Body of pancreas (tissue), 4 donors: ENCODE measurements around the gene RHOJ. TPM values are rescaled to one million over a fixed set of nuclear protein-coding genes. Genes with fewer than 3 reads are reported as not detected.
A peak's percentile ranks its signal among the peaks of the same experiment; 100 is the strongest.
"Not testable (repeated sequence)": the region's sequence is repeated elsewhere in the genome, so short reads cannot be mapped to it uniquely, and the experiment has no call there.

Source experiments
- ATAC-seq: fragments of 150-250 bp; one replicate; pipeline ENCODE4 v1.9.1; 2016
- DNase-seq, 4 donors: peaks; one replicate each; pipeline ENCODE4 v3.0.0-alpha.2; 2019
- H3K27ac ChIP-seq, 4 donors: fragments of 200-600 bp; sonication (generic); 1 replicate in 3 of 4; 2 replicates in 1 of 4; pipeline versions ENCODE4 v1.5.1 to v1.6.1; 2016 to 2019; ENCODE audit warnings: mild to moderate bottlenecking in 1 of 4, mixed read lengths in 1 of 4, moderate library complexity in 1 of 4
- H3K27me3 ChIP-seq, 2 donors: fragments of 200-600 bp; sonication (generic); one replicate each; pipeline ENCODE4 v1.6.0; 2016; ENCODE audit warnings: mild to moderate bottlenecking in 1 of 2
- H3K36me3 ChIP-seq, 2 donors: fragments of 200-600 bp; sonication (generic); replicated peaks in 1 of 2; 2 replicates each; pipeline ENCODE4 v1.5.1; 2016; ENCODE audit warnings: low read depth in 2 of 2; ENCODE audit not compliant: insufficient read depth in 1 of 2
- H3K4me1 ChIP-seq: fragments of 200-600 bp; sonication (generic); one replicate; pipeline ENCODE4 v1.6.0; 2016
- H3K4me3 ChIP-seq, 2 donors: fragments of 200-600 bp; sonication (generic); 1 replicate in 1 of 2; 2 replicates in 1 of 2; pipeline ENCODE4 v1.5.1; 2016 to 2019
- H3K9me3 ChIP-seq, 3 donors: fragments of 200-600 bp; sonication (generic); 1 replicate in 2 of 3; 2 replicates in 1 of 3; pipeline ENCODE4 v1.5.1; 2016
- POLR2A ChIP-seq, 3 donors: fragments of 450-650 bp; IDR thresholded peaks; one replicate each; pipeline ENCODE4 v1.6.1; 2016; ENCODE audit warnings: antibody characterized with exemption in 3 of 3, mild to moderate bottlenecking in 2 of 3
- WGBS, 2 donors: methylation state at CpG; one replicate each; pipeline ENCODE4 v1.1.5; 2017; 5-methylcytosine and 5-hydroxymethylcytosine counted together
- intact Hi-C: fragments of 100-400 bp; cut with DNase I; formaldehyde crosslinking; loops from one replicate; pipeline ENCODE4 v1.15.1; 2023
- total RNA-seq, 2 donors: library from RNA; depleted of rRNA; stranded (reverse); fragments of >200 nt; gene quantifications; one replicate each; pipeline ENCODE4 v1.1.0, GENCODE V29; 2016
- TF ChIP-seq, protein P1 (sequence below), 7 experiments: fragments of 450-650 bp in 4 of 7; fragments of 200-600 bp in 3 of 7; sonication (generic) in 3 of 7; IDR thresholded peaks; one replicate each; pipeline ENCODE4 v1.5.1; 2016 to 2019; ENCODE audit warnings: antibody characterized with exemption in 7 of 7

The RHOJ gene
- total RNA-seq, 2 donors from 2014 or later, result 4.2 to 7.3 TPM

DNA sequence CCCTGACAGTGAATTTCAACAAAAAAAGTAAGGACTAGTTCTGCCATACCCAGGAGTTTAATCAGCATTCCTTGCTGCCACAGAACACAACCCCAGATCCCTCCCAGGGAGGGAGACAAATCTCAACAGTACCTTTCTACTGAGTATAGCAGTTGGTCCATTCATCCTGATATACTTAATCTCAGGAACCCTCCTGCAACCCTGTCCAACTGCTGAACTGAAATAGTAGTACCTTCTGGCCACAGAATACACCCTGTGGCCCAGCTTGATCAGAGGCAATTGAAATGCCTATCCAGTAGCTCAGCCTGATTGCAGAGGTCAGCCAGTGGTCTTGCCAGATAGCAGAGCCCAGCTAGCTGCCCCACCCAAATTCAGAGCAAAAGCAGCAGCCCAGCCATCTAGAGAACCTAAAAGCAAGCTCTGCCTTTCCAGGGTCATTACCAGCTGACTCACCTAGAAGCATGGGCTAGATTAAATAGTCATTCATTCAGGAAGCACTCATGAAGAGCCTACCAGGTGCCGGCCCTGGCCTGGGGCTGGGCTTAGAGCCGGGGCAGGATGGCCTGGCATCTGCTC, 40.0 kb upstream of the RHOJ start:
- no peak for DNase-seq
- intact Hi-C loops, result no loop called here
- H3K4me3 ChIP-seq, result no peak overlapping the region

DNA sequence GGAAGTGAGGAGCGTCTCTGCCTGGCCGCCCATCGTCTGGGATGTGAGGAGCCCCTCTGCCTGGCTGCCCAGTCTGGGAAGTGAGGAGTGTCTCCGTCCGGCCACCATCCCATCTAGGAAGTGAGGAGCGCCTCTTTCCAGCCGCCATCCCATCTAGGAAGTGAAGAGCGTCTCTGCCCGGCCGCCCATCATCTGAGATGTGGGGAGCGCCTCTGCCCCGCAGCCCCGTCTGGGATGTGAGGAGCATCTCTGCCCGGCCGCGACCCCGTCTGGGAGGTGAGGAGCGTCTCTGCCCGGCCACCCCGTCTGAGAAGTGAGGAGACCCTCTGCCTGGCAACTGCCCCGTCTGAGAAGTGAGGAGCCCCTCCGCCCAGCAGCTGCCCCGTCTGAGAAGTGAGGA, 39.0 kb upstream of the RHOJ start:
- intact Hi-C loops, DNase-seq, H3K4me3 ChIP-seq, H3K27ac ChIP-seq, H3K36me3 ChIP-seq, H3K4me1 ChIP-seq, H3K9me3 ChIP-seq, ATAC-seq, H3K27me3 ChIP-seq: not testable (repeated sequence)
- 90 to 100% methylated on average over 1 to 17 of the region's 23 CpGs for whole genome bisulfite sequencing, 2 donors

More for the DNA sequence above, 40.0 kb upstream of the RHOJ start:
- TF ChIP-seq, protein P1, sequence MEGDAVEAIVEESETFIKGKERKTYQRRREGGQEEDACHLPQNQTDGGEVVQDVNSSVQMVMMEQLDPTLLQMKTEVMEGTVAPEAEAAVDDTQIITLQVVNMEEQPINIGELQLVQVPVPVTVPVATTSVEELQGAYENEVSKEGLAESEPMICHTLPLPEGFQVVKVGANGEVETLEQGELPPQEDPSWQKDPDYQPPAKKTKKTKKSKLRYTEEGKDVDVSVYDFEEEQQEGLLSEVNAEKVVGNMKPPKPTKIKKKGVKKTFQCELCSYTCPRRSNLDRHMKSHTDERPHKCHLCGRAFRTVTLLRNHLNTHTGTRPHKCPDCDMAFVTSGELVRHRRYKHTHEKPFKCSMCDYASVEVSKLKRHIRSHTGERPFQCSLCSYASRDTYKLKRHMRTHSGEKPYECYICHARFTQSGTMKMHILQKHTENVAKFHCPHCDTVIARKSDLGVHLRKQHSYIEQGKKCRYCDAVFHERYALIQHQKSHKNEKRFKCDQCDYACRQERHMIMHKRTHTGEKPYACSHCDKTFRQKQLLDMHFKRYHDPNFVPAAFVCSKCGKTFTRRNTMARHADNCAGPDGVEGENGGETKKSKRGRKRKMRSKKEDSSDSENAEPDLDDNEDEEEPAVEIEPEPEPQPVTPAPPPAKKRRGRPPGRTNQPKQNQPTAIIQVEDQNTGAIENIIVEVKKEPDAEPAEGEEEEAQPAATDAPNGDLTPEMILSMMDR (IDR thresholded peaks at IDR 0.05), result no peak
- TF ChIP-seq POLR2A (IDR thresholded peaks at IDR 0.05), result no peak
- ATAC-seq, result no peak
- no CpG with 5 or more reads among the region's 2 CpGs for WGBS, 2 donors
- no peak overlapping the region for H3K27ac ChIP-seq
- no peaks in the 10 kb centered on the region for H3K27me3 ChIP-seq
- no peaks in the 10 kb centered on the region for H3K36me3 ChIP-seq
- no peaks in the 10 kb centered on the region for H3K4me1 ChIP-seq
- no peaks in the 10 kb centered on the region for H3K9me3 ChIP-seq

DNA sequence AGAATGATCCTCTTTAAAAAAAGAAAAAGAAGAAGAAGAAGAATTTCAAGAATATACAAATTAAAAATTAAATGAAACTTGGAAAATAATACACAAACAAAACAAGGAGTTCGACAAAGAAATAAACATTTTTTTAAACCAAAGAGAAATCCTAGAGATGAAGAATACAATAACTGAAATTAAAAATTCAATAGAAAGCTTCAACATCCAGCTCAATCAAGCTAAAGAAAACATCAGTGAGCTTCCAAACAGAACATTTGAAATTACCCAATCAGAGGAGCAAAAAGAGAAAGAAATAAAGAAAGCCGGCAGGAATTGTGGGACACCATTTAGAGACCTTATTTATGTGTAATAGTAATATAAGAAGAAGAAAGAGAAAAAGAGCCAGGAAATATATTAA, 37.2 kb upstream of the RHOJ start:
- no peak overlapping the region for H3K4me3 ChIP-seq
- H3K4me1 ChIP-seq, result no peaks in the 10 kb centered on the region
- intact Hi-C loops, result no loop called here
- H3K36me3 ChIP-seq, result no peaks in the 10 kb centered on the region
- WGBS, 2 donors, result 82 to 87% methylated on average over 2 of the region's 2 CpGs
- ATAC-seq, result no peak
- no peaks in the 10 kb centered on the region for H3K9me3 ChIP-seq
- H3K27me3 ChIP-seq, result no peaks in the 10 kb centered on the region
- TF ChIP-seq, protein P1 (IDR thresholded peaks at IDR 0.05), result no peak
- no peak for TF ChIP-seq POLR2A (IDR thresholded peaks at IDR 0.05)
- no peak overlapping the region for H3K27ac ChIP-seq
- no peak for DNase-seq

DNA sequence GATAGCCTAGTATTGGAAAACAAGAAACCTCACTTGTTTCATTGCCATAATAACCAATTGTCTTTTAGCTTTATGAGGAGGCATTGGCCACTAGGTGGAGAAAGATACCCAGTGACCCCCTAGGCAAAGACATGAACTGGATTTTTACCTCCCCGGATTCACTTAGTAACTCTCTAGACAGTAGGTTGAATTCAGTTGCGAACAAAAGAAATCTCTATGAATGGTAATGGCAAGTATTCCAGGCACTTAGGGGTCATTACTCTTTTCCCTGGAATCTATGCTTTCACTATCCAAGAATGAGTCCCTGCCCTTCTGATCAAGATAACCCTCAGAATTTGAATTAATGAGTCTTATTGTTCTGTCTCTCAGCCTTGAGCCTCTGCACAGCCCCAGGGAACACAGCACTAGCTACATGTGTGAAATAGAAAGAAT, 29.5 kb upstream of the RHOJ start:
- H3K4me3 ChIP-seq, result no peak overlapping the region
- peaks cover 8% of the 10 kb centered on the region for H3K4me1 ChIP-seq
- no peaks in the 10 kb centered on the region for H3K36me3 ChIP-seq
- no peak for TF ChIP-seq POLR2A (IDR thresholded peaks at IDR 0.05)
- TF ChIP-seq, protein P1 (IDR thresholded peaks at IDR 0.05), result peak; percentile 22 to 51 (median 35)
- intact Hi-C loops, result no loop called here
- WGBS, 2 donors, result 17 to 21% methylated on average over 2 of the region's 2 CpGs
- H3K27me3 ChIP-seq, result no peaks in the 10 kb centered on the region
- DNase-seq (peak in 2 of 4 donors; percentile 13 to 15), ATAC-seq (peak; percentile 56)
- H3K27ac ChIP-seq, result no peak overlapping the region
- no peaks in the 10 kb centered on the region for H3K9me3 ChIP-seq

DNA sequence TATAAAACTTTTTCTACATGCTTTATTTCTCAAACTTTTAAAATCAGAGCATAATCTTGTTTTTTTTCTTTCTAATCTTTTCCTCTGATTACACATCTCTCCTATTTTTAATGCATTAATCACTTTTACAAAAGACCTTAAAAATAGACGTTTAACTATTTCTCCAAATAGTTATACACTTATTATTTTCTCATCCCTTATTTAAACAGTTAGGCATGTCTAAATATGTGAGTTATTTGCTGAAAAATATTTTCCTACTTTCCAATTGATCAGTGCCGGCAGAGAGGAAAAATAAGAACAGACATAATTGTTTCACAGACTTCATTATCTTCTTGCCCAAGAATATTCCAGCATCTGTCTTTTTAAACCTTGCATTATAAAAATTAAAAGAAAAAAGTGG, 28.7 kb upstream of the RHOJ start:
- no peak overlapping the region for H3K4me3 ChIP-seq
- DNase-seq, result no peak
- H3K27me3 ChIP-seq, result no peaks in the 10 kb centered on the region
- no peak overlapping the region for H3K27ac ChIP-seq
- H3K4me1 ChIP-seq, result peaks cover 8% of the 10 kb centered on the region
- no peaks in the 10 kb centered on the region for H3K36me3 ChIP-seq
- 14 to 15% methylated on average over 2 of the region's 2 CpGs for WGBS, 2 donors
- no peaks in the 10 kb centered on the region for H3K9me3 ChIP-seq
- no peak for TF ChIP-seq POLR2A (IDR thresholded peaks at IDR 0.05)
- TF ChIP-seq, protein P1 (IDR thresholded peaks at IDR 0.05), result no peak
- no peak for ATAC-seq
- intact Hi-C loops, result no loop called here
